SU-DHL-6 (cell line): ENCODE measurements around the gene CRISPLD2.

ENCODE experiments used
- H2AFZ ChIP-seq: fragments of 200-600 bp; sonication (generic); 2 replicates; pipeline ENCODE4 v1.6.1; 2014; ENCODE audit warnings: low read depth, mild to moderate bottlenecking, moderate library complexity, mixed read lengths, antibody characterized with exemption, low read length; ENCODE audit not compliant: severe bottlenecking
- H3F3A ChIP-seq: fragments of 200-600 bp; shearing (Covaris generic); 2 replicates; pipeline ENCODE4 v1.6.0; 2016; ENCODE audit warnings: antibody characterized with exemption, mild to moderate bottlenecking; ENCODE audit not compliant: insufficient read depth
- H3K27ac ChIP-seq: fragments of 200-600 bp; sonication (generic); 2 replicates; pipeline ENCODE4 v1.5.1; 2016; ENCODE audit warnings: low read depth, mild to moderate bottlenecking, low read length, moderate library complexity, mixed read lengths
- H3K27me3 ChIP-seq: fragments of 200-600 bp; sonication (generic), shearing (Covaris generic); 2 replicates; pipeline ENCODE4 v1.6.0; 2014; ENCODE audit warnings: mild to moderate bottlenecking, low read length
- H3K36me3 ChIP-seq: fragments of 200-600 bp; sonication (generic); 2 replicates; pipeline ENCODE4 v1.6.1; 2014; ENCODE audit warnings: mild to moderate bottlenecking, low read length, mixed read lengths
- H3K4me2 ChIP-seq: fragments of 300-600, 200-600 bp; shearing (Covaris generic), sonication (generic); 2 replicates; pipeline ENCODE4 v1.6.0; 2014; ENCODE audit warnings: low read length, low read depth, mild to moderate bottlenecking; ENCODE audit not compliant: poor library complexity, severe bottlenecking
- H3K4me3 ChIP-seq: fragments of 200-600 bp; sonication (generic); 2 replicates; pipeline ENCODE4 v1.5.1; 2014; ENCODE audit warnings: antibody characterized with exemption, low read length, mild to moderate bottlenecking, mixed read lengths; ENCODE audit not compliant: insufficient read depth, poor library complexity, severe bottlenecking
- H3K79me2 ChIP-seq: fragments of 200-600 bp; sonication (generic); 2 replicates; pipeline ENCODE4 v1.6.1; 2014; ENCODE audit warnings: mild to moderate bottlenecking, low read length, moderate library complexity; ENCODE audit not compliant: insufficient read depth
- H3K9ac ChIP-seq: fragments of 200-600 bp; sonication (generic); 2 replicates; pipeline ENCODE4 v1.7.0; 2014; ENCODE audit warnings: mild to moderate bottlenecking, low read length
- H3K9me2 ChIP-seq: fragments of 200-600 bp; sonication (generic); replicated peaks from 2 replicates; pipeline ENCODE4 v1.6.1; 2014; ENCODE audit warnings: low read length; ENCODE audit not compliant: insufficient read depth
- H3K9me3 ChIP-seq: fragments of 200-600 bp; sonication (generic); 2 replicates; pipeline ENCODE4 v1.6.1; 2014; ENCODE audit warnings: low read length, mixed read lengths; ENCODE audit not compliant: insufficient read depth
- H4K20me1 ChIP-seq: fragments of 200-600 bp; sonication (generic); 2 replicates; pipeline ENCODE4 v1.6.1; 2014; ENCODE audit warnings: low read depth, mild to moderate bottlenecking, antibody characterized with exemption, low read length, moderate library complexity, mixed read lengths
- EZH2phosphoT487 ChIP-seq: fragments of 200-600 bp; sonication (generic), shearing (Covaris generic); conservative IDR thresholded peaks from 2 replicates; pipeline ENCODE4 v1.6.1; 2018; ENCODE audit warnings: mild to moderate bottlenecking, antibody characterized with exemption, low read length, moderate library complexity, mixed read lengths
- TF ChIP-seq, protein P1 (sequence below): fragments of 200-600 bp; sonication (generic); IDR thresholded peaks from one replicate; pipeline ENCODE4 v1.5.1; 2017; ENCODE audit warnings: antibody characterized with exemption, mild to moderate bottlenecking, low read length, moderate library complexity; ENCODE audit not compliant: insufficient read depth, poor library complexity, severe bottlenecking

CRISPLD2 gene

DNA sequence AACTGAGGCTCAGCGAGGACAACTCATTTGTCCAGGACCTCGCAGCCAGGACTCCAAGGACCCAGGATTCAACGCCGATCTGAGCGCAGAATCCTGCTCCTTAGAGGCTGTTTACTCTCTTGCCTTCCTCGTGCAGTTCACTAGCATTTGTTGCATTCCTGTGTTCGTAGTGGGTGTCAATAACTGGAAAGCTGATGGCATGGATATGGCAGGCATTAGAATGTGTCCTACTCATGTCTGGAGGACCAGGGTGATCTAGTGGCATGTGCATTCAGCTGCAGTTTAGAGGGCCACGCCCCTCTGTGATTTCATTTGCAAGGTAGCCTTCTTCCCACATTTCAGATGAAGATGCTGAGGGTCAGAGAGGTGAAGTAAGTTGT, 510 bp downstream of the CRISPLD2 start:
- no peak overlapping the region for H3K9ac ChIP-seq

DNA sequence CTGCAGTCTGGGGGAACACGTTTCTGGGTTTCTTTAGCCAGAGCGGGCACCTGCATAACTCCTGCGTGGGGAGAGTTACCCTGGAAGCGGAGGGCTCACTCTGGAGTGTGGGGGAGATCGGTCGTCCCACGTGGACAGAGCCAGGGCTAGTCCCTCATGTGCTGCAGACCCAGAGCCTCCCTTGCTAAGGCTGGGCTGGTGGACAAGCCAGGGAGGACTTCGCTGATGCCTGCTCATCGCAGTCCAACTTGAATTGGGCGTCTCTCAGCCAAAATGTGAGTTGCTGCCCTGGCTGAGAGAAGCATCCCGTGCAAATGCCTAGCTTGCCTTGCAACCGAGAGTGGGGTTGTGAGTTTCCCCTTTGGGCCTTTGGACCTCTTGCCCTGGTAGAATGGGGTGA, 986 bp downstream of the CRISPLD2 start:
- H3K9me2 ChIP-seq: no peaks in the 10 kb centered on the region
- H3K79me2 ChIP-seq: no peaks in the 10 kb centered on the region
- H3F3A ChIP-seq: no peaks in the 10 kb centered on the region
- no peak overlapping the region for H3K4me3 ChIP-seq
- no peak overlapping the region for H3K27ac ChIP-seq
- no peak overlapping the region for H2AFZ ChIP-seq
- no peak overlapping the region for H3K4me2 ChIP-seq
- H4K20me1 ChIP-seq: no peaks in the 10 kb centered on the region
- TF ChIP-seq, protein P1, sequence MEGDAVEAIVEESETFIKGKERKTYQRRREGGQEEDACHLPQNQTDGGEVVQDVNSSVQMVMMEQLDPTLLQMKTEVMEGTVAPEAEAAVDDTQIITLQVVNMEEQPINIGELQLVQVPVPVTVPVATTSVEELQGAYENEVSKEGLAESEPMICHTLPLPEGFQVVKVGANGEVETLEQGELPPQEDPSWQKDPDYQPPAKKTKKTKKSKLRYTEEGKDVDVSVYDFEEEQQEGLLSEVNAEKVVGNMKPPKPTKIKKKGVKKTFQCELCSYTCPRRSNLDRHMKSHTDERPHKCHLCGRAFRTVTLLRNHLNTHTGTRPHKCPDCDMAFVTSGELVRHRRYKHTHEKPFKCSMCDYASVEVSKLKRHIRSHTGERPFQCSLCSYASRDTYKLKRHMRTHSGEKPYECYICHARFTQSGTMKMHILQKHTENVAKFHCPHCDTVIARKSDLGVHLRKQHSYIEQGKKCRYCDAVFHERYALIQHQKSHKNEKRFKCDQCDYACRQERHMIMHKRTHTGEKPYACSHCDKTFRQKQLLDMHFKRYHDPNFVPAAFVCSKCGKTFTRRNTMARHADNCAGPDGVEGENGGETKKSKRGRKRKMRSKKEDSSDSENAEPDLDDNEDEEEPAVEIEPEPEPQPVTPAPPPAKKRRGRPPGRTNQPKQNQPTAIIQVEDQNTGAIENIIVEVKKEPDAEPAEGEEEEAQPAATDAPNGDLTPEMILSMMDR: no peak
- H3K36me3 ChIP-seq: no peaks in the 10 kb centered on the region
- H3K9me3 ChIP-seq: no peaks in the 10 kb centered on the region
- no peaks in the 10 kb centered on the region for H3K27me3 ChIP-seq
- no peak overlapping the region for H3K9ac ChIP-seq

More for the DNA sequence above, 510 bp downstream of the CRISPLD2 start:
- Histone ChIP-seq H2AFZ (no peak overlapping the region), H3K79me2 (no peaks in the 10 kb centered on the region), H4K20me1 (no peaks in the 10 kb centered on the region), H3K4me2 (no peak overlapping the region), H3K9me2 (no peaks in the 10 kb centered on the region), H3K36me3 (no peaks in the 10 kb centered on the region), H3K27me3 (no peaks in the 10 kb centered on the region), H3K9me3 (no peaks in the 10 kb centered on the region), H3F3A (no peaks in the 10 kb centered on the region), H3K4me3 (no peak overlapping the region), H3K27ac (no peak overlapping the region)
- TF ChIP-seq, protein P1: no peak
- no peak for TF ChIP-seq EZH2phosphoT487

DNA sequence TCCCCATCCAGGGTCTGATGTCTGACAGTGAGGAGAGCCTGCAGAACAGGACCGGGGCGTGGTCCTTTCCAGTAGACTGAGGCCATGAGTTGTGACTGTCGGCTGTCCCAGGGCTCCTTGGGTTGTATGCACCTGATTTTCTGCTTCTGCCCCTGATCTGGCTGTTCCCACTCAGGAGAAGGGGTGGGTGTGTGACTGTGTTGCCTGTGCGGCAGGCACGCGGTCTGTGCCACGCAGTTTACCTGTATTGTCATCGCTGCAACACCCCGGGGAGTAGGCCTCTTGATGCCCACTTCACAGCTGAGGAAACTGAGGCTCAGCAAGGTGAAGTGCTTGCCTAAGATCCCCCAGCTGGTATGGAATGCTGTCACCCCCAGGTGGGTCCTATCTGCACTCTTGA, 1.4 kb downstream of the CRISPLD2 start:
- H3K4me3 ChIP-seq: no peak overlapping the region
- TF ChIP-seq EZH2phosphoT487: no peak
- TF ChIP-seq, protein P1: no peak
- H3K36me3 ChIP-seq: no peaks in the 10 kb centered on the region
- H3K27me3 ChIP-seq: no peaks in the 10 kb centered on the region
- H4K20me1 ChIP-seq: no peaks in the 10 kb centered on the region
- no peaks in the 10 kb centered on the region for H3K9me2 ChIP-seq
- H3K4me2 ChIP-seq: no peak overlapping the region
- H3K79me2 ChIP-seq: no peaks in the 10 kb centered on the region
- no peak overlapping the region for H2AFZ ChIP-seq
- H3K9ac ChIP-seq: no peak overlapping the region
- no peaks in the 10 kb centered on the region for H3K9me3 ChIP-seq
- no peaks in the 10 kb centered on the region for H3F3A ChIP-seq
- no peak overlapping the region for H3K27ac ChIP-seq
